COLO668 (cell line): Measurements from ENCODE around the gene CACNA2D2.

Source experiments
- DNase-seq: peaks from one replicate; lab custom pipeline; 2025; ENCODE audit not compliant: unreplicated experiment; lab: John Stamatoyannopoulos, UW

The CACNA2D2 gene

DNA sequence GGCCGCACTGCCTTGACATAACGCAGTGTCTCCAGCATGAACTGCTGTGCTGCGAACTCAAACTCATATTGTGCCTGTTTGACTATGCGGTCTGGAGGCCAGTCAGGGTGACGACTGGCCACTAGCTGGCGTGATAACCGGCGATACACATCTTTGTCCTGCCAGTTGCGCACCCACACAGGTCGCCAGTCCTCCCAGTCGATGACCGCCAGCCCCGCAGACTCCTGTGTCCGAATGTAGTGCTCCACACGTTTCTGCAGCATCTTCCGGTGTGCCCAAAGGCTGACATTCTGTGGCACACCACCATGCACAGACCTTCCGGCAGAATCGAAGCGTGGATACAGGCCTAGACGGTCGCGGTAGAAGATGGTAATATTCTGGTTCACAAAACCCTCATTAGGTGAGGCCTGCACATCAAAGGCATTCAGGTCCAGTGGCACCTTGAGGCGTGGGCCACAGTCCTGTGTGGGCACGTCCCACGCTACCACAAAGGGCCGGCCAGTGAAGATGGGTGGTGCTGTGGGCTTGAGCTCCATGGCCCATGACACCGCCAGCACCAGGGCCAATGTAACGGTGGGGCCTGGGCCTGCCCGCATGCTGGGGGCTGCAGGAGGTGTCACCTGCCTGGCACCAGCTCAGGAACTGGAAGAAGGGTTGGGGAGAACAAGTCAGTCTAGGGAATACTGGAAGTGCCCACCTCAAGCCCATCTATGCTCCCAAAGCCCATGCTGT is 183.4 kb downstream of the CACNA2D2 start:
- DNase-seq, result no peak

DNA sequence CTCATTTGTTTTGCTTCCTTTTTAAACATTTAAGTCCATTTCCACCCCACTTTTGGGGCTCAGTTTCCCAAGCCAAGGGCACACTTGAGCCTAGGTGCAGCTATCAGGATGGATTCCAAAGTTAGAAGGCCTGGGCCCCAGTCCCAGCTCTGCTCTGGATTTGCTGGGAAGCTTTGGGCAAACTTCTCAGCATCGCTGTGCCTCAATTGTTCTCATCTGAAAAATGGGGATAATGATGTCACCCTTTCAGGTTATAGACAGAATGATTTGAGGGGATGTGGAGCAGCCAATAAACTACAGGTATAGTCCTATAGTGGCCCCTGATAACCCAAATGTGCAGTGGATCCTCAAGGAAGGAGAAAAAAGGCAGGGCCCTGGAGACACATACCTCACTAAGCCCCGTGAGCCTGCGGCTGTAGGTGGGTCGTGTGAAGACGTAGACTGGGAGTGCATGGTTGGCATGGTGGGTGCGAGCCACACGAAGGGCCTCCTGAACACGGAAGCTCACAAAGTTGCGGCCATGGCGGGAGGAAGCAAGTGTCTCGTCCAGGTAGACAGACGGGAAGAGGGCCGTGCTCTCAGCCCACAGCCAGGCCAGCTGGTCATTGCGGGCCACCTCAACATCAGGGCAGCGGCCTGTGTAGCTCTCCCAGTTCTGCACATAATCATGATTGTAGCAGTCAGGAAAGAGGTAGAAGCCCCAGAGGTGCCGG is 184.1 kb downstream of the CACNA2D2 start:
- no peak for DNase-seq

DNA sequence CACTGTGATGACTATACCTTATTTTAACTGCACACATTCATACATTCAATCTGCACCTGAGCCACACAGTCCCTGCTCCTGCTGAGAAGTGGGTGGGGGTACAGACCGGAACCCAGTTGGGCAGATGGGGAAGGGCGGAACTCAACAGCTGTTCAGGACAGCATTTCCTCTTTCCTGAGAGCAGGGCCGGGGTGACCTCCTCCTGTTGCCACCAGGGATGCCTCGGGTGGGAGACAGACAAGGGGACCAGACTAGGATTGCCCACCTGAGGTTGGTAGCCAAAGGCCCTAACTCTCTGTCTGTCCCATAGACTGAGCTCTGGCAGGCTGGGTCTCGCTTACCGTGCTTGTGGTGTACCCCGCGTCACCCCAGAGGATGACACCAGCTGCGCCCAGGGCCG is 184.8 kb downstream of the CACNA2D2 start:
- no peak for DNase-seq

DNA sequence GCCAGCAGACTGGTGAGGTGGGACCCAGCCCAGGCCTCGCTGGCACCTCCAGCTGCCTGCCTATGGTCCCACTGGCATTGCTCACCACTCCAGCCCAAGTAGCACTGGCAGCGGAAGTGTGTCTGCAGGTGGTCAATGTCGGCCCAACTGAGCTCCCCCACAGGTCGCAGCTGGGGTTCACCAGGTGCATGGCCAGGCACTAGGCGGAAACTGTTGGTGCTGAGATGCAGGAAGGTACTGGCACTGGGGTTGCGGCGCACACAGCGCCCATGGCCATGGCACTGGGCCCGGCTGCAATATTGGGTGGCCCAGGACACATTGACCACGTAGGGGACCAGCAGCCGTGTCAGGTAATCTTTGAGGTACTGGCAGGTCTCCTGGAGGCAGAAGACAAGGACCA is 185.3 kb downstream of the CACNA2D2 start:
- DNase-seq, result no peak

DNA sequence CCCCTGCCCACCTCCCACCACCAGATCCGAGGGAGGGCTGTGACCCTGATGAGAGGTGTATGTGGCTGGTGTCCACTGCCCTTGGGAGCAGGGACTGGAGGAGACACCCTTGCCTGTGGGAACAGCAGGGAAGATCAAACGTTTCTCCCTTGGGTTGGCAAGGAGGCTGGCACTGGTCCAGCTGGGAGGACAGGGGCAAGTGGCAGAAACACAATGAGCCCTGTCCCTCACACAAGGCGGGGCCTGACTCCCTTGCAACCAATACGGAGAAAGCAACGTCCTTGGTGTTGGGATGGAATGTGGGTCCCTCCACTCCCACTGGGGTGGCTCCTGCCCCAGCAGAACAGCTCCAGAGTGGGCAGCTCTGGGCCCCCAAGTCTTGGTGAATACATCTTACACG is 186.1 kb downstream of the CACNA2D2 start:
- peak; percentile 15 for DNase-seq

DNA sequence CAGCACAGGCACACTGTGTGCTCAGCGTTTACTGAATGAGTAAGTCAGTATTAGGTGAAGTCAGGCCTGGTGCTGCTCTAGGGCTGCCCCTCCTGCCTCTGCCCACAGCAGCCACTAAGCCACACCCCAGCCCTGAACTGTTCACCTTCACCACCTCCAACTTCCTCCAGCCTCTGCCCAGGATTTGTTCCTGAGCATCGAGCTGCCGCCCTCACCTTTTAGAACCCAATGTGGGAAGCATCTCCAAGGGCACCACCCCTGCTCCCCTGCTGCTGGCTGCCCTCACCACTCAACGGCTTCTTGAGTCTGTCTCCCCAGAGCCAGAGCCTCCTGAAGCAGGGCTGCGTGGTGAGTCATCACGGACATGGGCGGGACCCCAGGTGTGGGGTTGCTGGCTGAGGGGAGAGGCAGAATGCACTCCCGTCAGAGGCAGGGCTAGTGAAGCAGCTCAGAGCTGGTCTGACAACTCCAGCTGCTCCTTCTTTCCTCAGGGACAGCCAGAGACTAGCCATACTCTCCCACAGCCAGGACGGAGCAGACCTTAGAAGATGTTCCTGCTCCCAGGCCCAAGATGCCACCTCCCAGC is 186.7 kb downstream of the CACNA2D2 start:
- peak; percentile 32 for DNase-seq

DNA sequence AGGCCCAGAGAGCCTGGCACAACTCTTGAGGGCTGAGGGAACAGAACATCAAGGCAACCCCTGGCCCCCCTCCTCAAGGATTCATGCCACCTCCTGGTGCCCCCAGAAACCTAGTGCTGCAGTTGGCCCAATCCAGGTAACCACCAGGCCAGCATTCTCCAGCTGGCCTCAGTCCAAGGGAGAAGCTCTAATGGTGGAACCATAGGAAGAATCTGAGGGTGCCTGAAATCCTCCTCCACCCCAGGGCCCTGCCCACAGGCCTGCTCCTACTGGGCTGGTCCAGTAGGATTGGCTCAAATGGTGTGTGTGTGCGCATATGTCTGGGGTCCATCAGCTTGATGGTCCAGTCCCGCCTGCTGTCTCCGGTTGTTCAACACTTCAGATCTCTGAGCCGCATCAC is 188.6 kb downstream of the CACNA2D2 start:
- no peak for DNase-seq

DNA sequence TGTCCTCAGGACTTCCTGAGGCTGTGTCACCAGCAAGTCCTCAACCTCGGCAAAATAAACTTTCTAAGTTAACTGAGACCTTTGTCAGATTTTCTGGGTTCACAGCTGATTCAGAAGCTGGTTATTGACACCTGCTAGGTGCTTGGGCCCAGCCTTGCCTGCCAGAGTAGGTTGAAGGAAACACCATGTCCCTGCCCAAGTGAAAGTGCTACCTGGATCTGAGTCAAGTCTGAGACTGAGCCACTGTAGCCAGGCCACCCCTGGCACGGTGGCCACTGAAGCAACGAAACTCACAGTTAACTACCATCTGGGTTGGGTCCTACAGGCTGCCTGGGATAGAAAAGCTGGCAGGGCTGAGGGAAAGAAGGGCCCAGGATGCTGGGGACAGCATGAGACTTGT is 189.1 kb downstream of the CACNA2D2 start:
- DNase-seq, result no peak
